K562 (cell line): ENCODE measurements around the gene GTPBP1. TPM values are rescaled to one million over a fixed set of nuclear protein-coding genes. Genes with fewer than 3 reads are reported as not detected.

Experiments
- ADNP ChIP-seq: fragments of 200-800 bp; sonication (Bioruptor generic); IDR thresholded peaks from 2 replicates; pipeline ENCODE4 v1.6.1; 2016; ENCODE audit warnings: missing genetic modification characterization, missing compliant biosample characterization
- CSDE1 ChIP-seq, 2 experiments: fragments of 450-650 bp; IDR thresholded peaks; 2 replicates each; pipeline ENCODE4 v1.6.1; 2016; ENCODE audit warnings: mild to moderate bottlenecking in 1 of 2
- ELF4 ChIP-seq: fragments of 450-650 bp; formaldehyde crosslinking; IDR thresholded peaks from 2 replicates; pipeline ENCODE4 v1.4.0; 2022; ENCODE audit warnings: missing genetic modification characterization
- FOXP1 ChIP-seq: sonication (generic); formaldehyde crosslinking; IDR thresholded peaks from 2 replicates; pipeline ENCODE4 v1.8.0; 2022; ENCODE audit warnings: mild to moderate bottlenecking, missing genetic modification reagents
- GTF2B ChIP-seq: IDR thresholded peaks from 2 replicates; pipeline ENCODE4 v1.6.1; 2011; ENCODE audit not compliant: insufficient read length; ENCODE audit errors: extremely low read depth
- KDM2B ChIP-seq: fragments of 250-450 bp; sonication (Bioruptor Pico); IDR thresholded peaks from 2 replicates; pipeline ENCODE4 v1.8.0; 2021; ENCODE audit warnings: mild to moderate bottlenecking, moderate library complexity
- MAFG ChIP-seq: fragments of 450-650 bp; conservative IDR thresholded peaks from 2 replicates; pipeline ENCODE4 v1.6.1; 2016; ENCODE audit warnings: missing genetic modification characterization, missing compliant biosample characterization
- MECOM ChIP-seq: fragments of 250-450 bp; sonication (Bioruptor Pico); IDR thresholded peaks from 2 replicates; pipeline ENCODE4 v1.8.0; 2022; ENCODE audit warnings: inconsistent platforms
- MYBL2 ChIP-seq, 2 experiments: fragments of 450-650 bp in 1 of 2; sonication (generic) in 1 of 2; formaldehyde crosslinking in 1 of 2; IDR thresholded peaks; 2 replicates each; pipeline versions ENCODE4 v1.6.1 to v1.8.1; 2017 to 2022; ENCODE audit warnings: borderline replicate concordance in 1 of 2, inconsistent platforms in 1 of 2, low read depth in 1 of 2, mild to moderate bottlenecking in 1 of 2, missing genetic modification reagents in 1 of 2, moderate library complexity in 1 of 2
- NRF1 ChIP-seq, 2 experiments: fragments of 450-650 bp; IDR thresholded peaks in 1 of 2; conservative IDR thresholded peaks in 1 of 2; 2 replicates each; pipeline ENCODE4 v1.6.1; 2014; ENCODE audit warnings: mild to moderate bottlenecking in 2 of 2
- PHTF2 ChIP-seq: fragments of 250-450 bp; sonication (Bioruptor Pico); IDR thresholded peaks from 2 replicates; pipeline ENCODE4 v1.5.0; 2021; ENCODE audit warnings: mild to moderate bottlenecking
- PTTG1 ChIP-seq: fragments of 450-650 bp; IDR thresholded peaks from 2 replicates; pipeline ENCODE4 v1.6.1; 2016; ENCODE audit warnings: low read depth, mild to moderate bottlenecking, missing genetic modification characterization, missing compliant biosample characterization
- RHOXF2B ChIP-seq: fragments of 250-450 bp; sonication (Bioruptor Pico); conservative IDR thresholded peaks from 2 replicates; pipeline ENCODE4 v1.5.1; 2021
- RUNX1 ChIP-seq: sonication (generic); IDR thresholded peaks from 2 replicates; pipeline ENCODE4 v1.6.1; 2016; ENCODE audit warnings: antibody characterized with exemption, low read depth
- SP2 ChIP-seq: IDR thresholded peaks from 2 replicates; pipeline ENCODE4 v1.6.1; 2011; ENCODE audit warnings: mild to moderate bottlenecking, low read depth, low read length, moderate library complexity; ENCODE audit not compliant: poor library complexity, severe bottlenecking; ENCODE audit errors: extremely low read depth
- SUPT5H ChIP-seq: fragments of 450-650 bp; IDR thresholded peaks from 2 replicates; pipeline ENCODE4 v1.6.1; 2016
- TAF9B ChIP-seq: fragments of 450-650 bp; IDR thresholded peaks from 2 replicates; pipeline ENCODE4 v1.6.1; 2018; ENCODE audit warnings: mild to moderate bottlenecking; ENCODE audit not compliant: partially characterized antibody
- U2AF2 ChIP-seq: fragments of 200-400 bp; formaldehyde crosslinking; optimal IDR thresholded peaks from 2 replicates; pipeline ENCODE3; 2017; ENCODE audit warnings: low read depth, mild to moderate bottlenecking, low read length
- ZNF384 ChIP-seq: IDR thresholded peaks from 2 replicates; pipeline ENCODE4 v1.6.1; 2012; ENCODE audit warnings: low read depth, low read length, improper control_type of control experiment
- ZNF431 ChIP-seq: sonication (generic); formaldehyde crosslinking; IDR thresholded peaks from 2 replicates; pipeline ENCODE4 v1.8.0; 2022; ENCODE audit warnings: mild to moderate bottlenecking, missing genetic modification reagents
- ZNF668 ChIP-seq: fragments of 250-450 bp; sonication (Bioruptor Pico); IDR thresholded peaks from 2 replicates; pipeline ENCODE4 v1.8.0; 2022; ENCODE audit warnings: mild to moderate bottlenecking, inconsistent platforms
- ZNF77 ChIP-seq: fragments of 250-450 bp; sonication (Bioruptor Pico); IDR thresholded peaks from 2 replicates; pipeline ENCODE4 v1.5.0; 2020
- polyA plus RNA-seq, 8 experiments: library from polyadenylated mRNA; depleted of rRNA in 4 of 8; stranded (reverse) in 5 of 8; unstranded in 3 of 8; fragments of >200 nt; fragmentation: Nextera tagmentation in 2 of 8; fragmentation: Illumina TruSeq in 1 of 8; extraction: Ambion mirVana in 2 of 8; extraction: Trizol in 1 of 8; gene quantifications; 2 replicates each; pipeline versions ENCODE4 v1.2.1 to v1.2.3, GENCODE V29; 2011 to 2014; ENCODE audit warnings: inconsistent platforms in 1 of 8, missing spikeins in 1 of 8
- total RNA-seq, 7 experiments: library from RNA; depleted of rRNA in 6 of 7; stranded (reverse); fragments of >200 nt in 6 of 7; fragmentation: Illumina TruSeq in 2 of 7; extraction: Trizol in 2 of 7; gene quantifications; 2 replicates each; pipeline versions ENCODE4 v1.2.1 to v1.2.3, GENCODE V29; 2011 to 2021; ENCODE audit warnings: low replicate concordance in 1 of 7
- TF ChIP-seq, protein P1 (sequence below): IDR thresholded peaks from 2 replicates; pipeline ENCODE4 v1.6.1; 2011; ENCODE audit warnings: borderline replicate concordance, low read depth, mild to moderate bottlenecking, moderate library complexity, low read length; ENCODE audit not compliant: insufficient read depth, poor library complexity, severe bottlenecking
- TF ChIP-seq, protein P2 (sequence below): sonication (generic); formaldehyde crosslinking; IDR thresholded peaks from 2 replicates; pipeline ENCODE4 v1.8.1; 2023; ENCODE audit warnings: mild to moderate bottlenecking, missing genetic modification reagents

The GTPBP1 gene
- total and polyA plus RNA-seq, 9 of the 15 experiments (the other 6 are each of a cell fraction or from before 2014, with no cell fraction given), result 0.83 to 53.2 (median 23.3) TPM

- TF ChIP-seq NRF1 (conservative IDR thresholded peaks at IDR 0.05 in 1 of 2, IDR thresholded peaks at IDR 0.05 in 1 of 2) (peak; percentile 84 to 87), MECOM (CRISPR knock-in tag) (no peak), PTTG1 (tag) (no peak), KDM2B (CRISPR knock-in tag) (no peak), ZNF431 (CRISPR knock-in tag) (peak; percentile 24; the same call in 1 of the 2 replicates), RUNX1 (no peak), SUPT5H (peak; percentile 43; the same call in 1 of the 2 replicates), FOXP1 (CRISPR knock-in tag) (peak; percentile 37; the same call in 1 of the 2 replicates), ZNF668 (no peak), ELF4 (CRISPR knock-in tag) (no peak), MAFG (tag) (no peak), ZNF77 (CRISPR knock-in tag) (no peak), U2AF2 (no peak), TAF9B (no peak), RHOXF2B (no peak), SP2 (no peak), PHTF2 (CRISPR knock-in tag) (no peak), ZNF384 (no peak), ADNP (tag) (no peak), GTF2B (no peak), CSDE1 (IDR thresholded peaks at IDR 0.05) (peak in 1 of 2 experiments; percentile 83; a peak in 1 of 4 replicates), MYBL2 (IDR thresholded peaks at IDR 0.05; ENCODE audit: low read depth) (no peak), MYBL2 (CRISPR knock-in tag; IDR thresholded peaks at IDR 0.05; ENCODE audit: borderline replicate concordance) (no peak)
- TF ChIP-seq, protein P1, sequence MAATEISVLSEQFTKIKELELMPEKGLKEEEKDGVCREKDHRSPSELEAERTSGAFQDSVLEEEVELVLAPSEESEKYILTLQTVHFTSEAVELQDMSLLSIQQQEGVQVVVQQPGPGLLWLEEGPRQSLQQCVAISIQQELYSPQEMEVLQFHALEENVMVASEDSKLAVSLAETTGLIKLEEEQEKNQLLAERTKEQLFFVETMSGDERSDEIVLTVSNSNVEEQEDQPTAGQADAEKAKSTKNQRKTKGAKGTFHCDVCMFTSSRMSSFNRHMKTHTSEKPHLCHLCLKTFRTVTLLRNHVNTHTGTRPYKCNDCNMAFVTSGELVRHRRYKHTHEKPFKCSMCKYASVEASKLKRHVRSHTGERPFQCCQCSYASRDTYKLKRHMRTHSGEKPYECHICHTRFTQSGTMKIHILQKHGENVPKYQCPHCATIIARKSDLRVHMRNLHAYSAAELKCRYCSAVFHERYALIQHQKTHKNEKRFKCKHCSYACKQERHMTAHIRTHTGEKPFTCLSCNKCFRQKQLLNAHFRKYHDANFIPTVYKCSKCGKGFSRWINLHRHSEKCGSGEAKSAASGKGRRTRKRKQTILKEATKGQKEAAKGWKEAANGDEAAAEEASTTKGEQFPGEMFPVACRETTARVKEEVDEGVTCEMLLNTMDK, result no peak
- TF ChIP-seq, protein P2, sequence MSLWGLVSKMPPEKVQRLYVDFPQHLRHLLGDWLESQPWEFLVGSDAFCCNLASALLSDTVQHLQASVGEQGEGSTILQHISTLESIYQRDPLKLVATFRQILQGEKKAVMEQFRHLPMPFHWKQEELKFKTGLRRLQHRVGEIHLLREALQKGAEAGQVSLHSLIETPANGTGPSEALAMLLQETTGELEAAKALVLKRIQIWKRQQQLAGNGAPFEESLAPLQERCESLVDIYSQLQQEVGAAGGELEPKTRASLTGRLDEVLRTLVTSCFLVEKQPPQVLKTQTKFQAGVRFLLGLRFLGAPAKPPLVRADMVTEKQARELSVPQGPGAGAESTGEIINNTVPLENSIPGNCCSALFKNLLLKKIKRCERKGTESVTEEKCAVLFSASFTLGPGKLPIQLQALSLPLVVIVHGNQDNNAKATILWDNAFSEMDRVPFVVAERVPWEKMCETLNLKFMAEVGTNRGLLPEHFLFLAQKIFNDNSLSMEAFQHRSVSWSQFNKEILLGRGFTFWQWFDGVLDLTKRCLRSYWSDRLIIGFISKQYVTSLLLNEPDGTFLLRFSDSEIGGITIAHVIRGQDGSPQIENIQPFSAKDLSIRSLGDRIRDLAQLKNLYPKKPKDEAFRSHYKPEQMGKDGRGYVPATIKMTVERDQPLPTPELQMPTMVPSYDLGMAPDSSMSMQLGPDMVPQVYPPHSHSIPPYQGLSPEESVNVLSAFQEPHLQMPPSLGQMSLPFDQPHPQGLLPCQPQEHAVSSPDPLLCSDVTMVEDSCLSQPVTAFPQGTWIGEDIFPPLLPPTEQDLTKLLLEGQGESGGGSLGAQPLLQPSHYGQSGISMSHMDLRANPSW, result no peak
These were observed 4.7 kb upstream of the GTPBP1 start, which contains the start of gene JOSD1 (continued) for GRCh38 chr22:38700789-38701628.
